WERI-Rb-1 (cell line): ENCODE results near the gene IRF6.

Experiments
- DNase-seq: peaks from one replicate; pipeline ENCODE4 v3.0.0-alpha.2; 2020
- H3K27ac ChIP-seq: fragments of 250-450 bp; sonication (Bioruptor Pico); 2 replicates; pipeline ENCODE4 v1.5.1; 2020; ENCODE audit warnings: mild to moderate bottlenecking, moderate library complexity
- H3K27me3 ChIP-seq: fragments of 250-450 bp; sonication (Bioruptor Pico); 2 replicates; pipeline ENCODE4 v1.5.1; 2021; ENCODE audit warnings: mild to moderate bottlenecking, low read depth, moderate library complexity; ENCODE audit not compliant: insufficient read depth, severe bottlenecking
- H3K36me3 ChIP-seq: fragments of 250-450 bp; sonication (Bioruptor Pico); 2 replicates; pipeline ENCODE4 v1.5.1; 2020; ENCODE audit warnings: mild to moderate bottlenecking, moderate library complexity
- H3K4me3 ChIP-seq: 2 replicates; pipeline ENCODE4 v1.5.1; 2011; ENCODE audit warnings: low read depth, mild to moderate bottlenecking, control low read depth, low read length
- H3K9me3 ChIP-seq: fragments of 250-450 bp; sonication (Bioruptor Pico); 2 replicates; pipeline ENCODE4 v1.5.1; 2021; ENCODE audit warnings: mild to moderate bottlenecking, moderate library complexity; ENCODE audit not compliant: severe bottlenecking
- CTCF ChIP-seq: IDR thresholded peaks from 2 replicates; pipeline ENCODE4 v1.5.1; 2011; ENCODE audit warnings: low read depth, mild to moderate bottlenecking, control low read depth, inconsistent platforms, low read length

The IRF6 gene

GRCh38 chr1:209839875-209840546, 34.1 kb upstream of the IRF6 start:
- no peak overlapping the region for H3K27ac ChIP-seq
- H3K4me3 ChIP-seq, result no peak overlapping the region
- H3K36me3 ChIP-seq, result peaks cover 71% of the 10 kb centered on the region
- no peak for TF ChIP-seq CTCF
- H3K27me3 ChIP-seq, result no peaks in the 10 kb centered on the region
- no peaks in the 10 kb centered on the region for H3K9me3 ChIP-seq
- DNase-seq, result no peak

GRCh38 chr1:209838537-209838936, 32.6 kb upstream of the IRF6 start:
- no peaks in the 10 kb centered on the region for H3K27me3 ChIP-seq
- DNase-seq, result no peak
- no peak for TF ChIP-seq CTCF
- no peak overlapping the region for H3K27ac ChIP-seq
- peaks cover 69% of the 10 kb centered on the region for H3K36me3 ChIP-seq
- no peaks in the 10 kb centered on the region for H3K9me3 ChIP-seq
- no peak overlapping the region for H3K4me3 ChIP-seq

- H3K36me3 ChIP-seq, result peaks cover 72% of the 10 kb centered on the region
- no peak for DNase-seq
- no peaks in the 10 kb centered on the region for H3K9me3 ChIP-seq
- no peaks in the 10 kb centered on the region for H3K27me3 ChIP-seq
- H3K27ac ChIP-seq, result no peak overlapping the region
- TF ChIP-seq CTCF, result no peak
- H3K4me3 ChIP-seq, result no peak overlapping the region
These were observed 31.7 kb upstream of the IRF6 start for GRCh38 chr1:209837671-209838070.

- no peaks in the 10 kb centered on the region for H3K27me3 ChIP-seq
- no peak for TF ChIP-seq CTCF
- no peak for DNase-seq
- no peak overlapping the region for H3K4me3 ChIP-seq
- peaks cover 76% of the 10 kb centered on the region for H3K36me3 ChIP-seq
- H3K27ac ChIP-seq, result no peak overlapping the region
- no peaks in the 10 kb centered on the region for H3K9me3 ChIP-seq
These were observed 29.9 kb upstream of the IRF6 start for GRCh38 chr1:209835782-209836298.

GRCh38 chr1:209831615-209832014, 25.7 kb upstream of the IRF6 start:
- DNase-seq, result no peak

More at GRCh38 chr1:209831615-209832014, 25.7 kb upstream of the IRF6 start:
- no peaks in the 10 kb centered on the region for H3K9me3 ChIP-seq
- H3K36me3 ChIP-seq, result peaks cover 49% of the 10 kb centered on the region
- H3K27ac ChIP-seq, result no peak overlapping the region
- no peak overlapping the region for H3K4me3 ChIP-seq
- no peak for TF ChIP-seq CTCF
- no peaks in the 10 kb centered on the region for H3K27me3 ChIP-seq
